ENCODE measurements around the gene DET1.

GRCh38 chr15:88563638-88564037, 17.2 kb upstream of the DET1 start:
- TF ChIP-seq MLX (CRISPR knock-in tag; IDR thresholded peaks at IDR 0.05) (no peak), CREM (CRISPR knock-in tag; IDR thresholded peaks at IDR 0.05) (no peak), NR2C2 (CRISPR knock-in tag; IDR thresholded peaks at IDR 0.05) (no peak), PRDM15 (CRISPR knock-in tag; IDR thresholded peaks at IDR 0.05) (no peak), ZNF121 (CRISPR knock-in tag; IDR thresholded peaks at IDR 0.05) (no peak), GRHL2 (CRISPR knock-in tag; IDR thresholded peaks at IDR 0.05; ENCODE audit: insufficient replicate concordance, severe bottlenecking) (no peak), CREB1 (CRISPR knock-in tag; IDR thresholded peaks at IDR 0.05) (no peak)
- TF ChIP-seq, protein P1, sequence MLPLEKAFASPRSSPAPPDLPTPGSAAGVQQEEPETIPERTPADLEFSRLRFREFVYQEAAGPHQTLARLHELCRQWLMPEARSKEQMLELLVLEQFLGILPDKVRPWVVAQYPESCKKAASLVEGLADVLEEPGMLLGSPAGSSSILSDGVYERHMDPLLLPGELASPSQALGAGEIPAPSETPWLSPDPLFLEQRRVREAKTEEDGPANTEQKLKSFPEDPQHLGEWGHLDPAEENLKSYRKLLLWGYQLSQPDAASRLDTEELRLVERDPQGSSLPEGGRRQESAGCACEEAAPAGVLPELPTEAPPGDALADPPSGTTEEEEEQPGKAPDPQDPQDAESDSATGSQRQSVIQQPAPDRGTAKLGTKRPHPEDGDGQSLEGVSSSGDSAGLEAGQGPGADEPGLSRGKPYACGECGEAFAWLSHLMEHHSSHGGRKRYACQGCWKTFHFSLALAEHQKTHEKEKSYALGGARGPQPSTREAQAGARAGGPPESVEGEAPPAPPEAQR (CRISPR knock-in tag; IDR thresholded peaks at IDR 0.05), result no peak
- TF ChIP-seq, protein P2, sequence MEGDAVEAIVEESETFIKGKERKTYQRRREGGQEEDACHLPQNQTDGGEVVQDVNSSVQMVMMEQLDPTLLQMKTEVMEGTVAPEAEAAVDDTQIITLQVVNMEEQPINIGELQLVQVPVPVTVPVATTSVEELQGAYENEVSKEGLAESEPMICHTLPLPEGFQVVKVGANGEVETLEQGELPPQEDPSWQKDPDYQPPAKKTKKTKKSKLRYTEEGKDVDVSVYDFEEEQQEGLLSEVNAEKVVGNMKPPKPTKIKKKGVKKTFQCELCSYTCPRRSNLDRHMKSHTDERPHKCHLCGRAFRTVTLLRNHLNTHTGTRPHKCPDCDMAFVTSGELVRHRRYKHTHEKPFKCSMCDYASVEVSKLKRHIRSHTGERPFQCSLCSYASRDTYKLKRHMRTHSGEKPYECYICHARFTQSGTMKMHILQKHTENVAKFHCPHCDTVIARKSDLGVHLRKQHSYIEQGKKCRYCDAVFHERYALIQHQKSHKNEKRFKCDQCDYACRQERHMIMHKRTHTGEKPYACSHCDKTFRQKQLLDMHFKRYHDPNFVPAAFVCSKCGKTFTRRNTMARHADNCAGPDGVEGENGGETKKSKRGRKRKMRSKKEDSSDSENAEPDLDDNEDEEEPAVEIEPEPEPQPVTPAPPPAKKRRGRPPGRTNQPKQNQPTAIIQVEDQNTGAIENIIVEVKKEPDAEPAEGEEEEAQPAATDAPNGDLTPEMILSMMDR (IDR thresholded peaks at IDR 0.05), result no peak
- TF ChIP-seq, protein P3, sequence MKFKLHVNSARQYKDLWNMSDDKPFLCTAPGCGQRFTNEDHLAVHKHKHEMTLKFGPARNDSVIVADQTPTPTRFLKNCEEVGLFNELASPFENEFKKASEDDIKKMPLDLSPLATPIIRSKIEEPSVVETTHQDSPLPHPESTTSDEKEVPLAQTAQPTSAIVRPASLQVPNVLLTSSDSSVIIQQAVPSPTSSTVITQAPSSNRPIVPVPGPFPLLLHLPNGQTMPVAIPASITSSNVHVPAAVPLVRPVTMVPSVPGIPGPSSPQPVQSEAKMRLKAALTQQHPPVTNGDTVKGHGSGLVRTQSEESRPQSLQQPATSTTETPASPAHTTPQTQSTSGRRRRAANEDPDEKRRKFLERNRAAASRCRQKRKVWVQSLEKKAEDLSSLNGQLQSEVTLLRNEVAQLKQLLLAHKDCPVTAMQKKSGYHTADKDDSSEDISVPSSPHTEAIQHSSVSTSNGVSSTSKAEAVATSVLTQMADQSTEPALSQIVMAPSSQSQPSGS (CRISPR knock-in tag; IDR thresholded peaks at IDR 0.05; ENCODE audit: borderline replicate concordance, low read depth), result no peak
- TF ChIP-seq, protein P4, sequence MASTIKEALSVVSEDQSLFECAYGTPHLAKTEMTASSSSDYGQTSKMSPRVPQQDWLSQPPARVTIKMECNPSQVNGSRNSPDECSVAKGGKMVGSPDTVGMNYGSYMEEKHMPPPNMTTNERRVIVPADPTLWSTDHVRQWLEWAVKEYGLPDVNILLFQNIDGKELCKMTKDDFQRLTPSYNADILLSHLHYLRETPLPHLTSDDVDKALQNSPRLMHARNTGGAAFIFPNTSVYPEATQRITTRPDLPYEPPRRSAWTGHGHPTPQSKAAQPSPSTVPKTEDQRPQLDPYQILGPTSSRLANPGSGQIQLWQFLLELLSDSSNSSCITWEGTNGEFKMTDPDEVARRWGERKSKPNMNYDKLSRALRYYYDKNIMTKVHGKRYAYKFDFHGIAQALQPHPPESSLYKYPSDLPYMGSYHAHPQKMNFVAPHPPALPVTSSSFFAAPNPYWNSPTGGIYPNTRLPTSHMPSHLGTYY (CRISPR knock-in tag; IDR thresholded peaks at IDR 0.05), result no peak
